Uterine smooth muscle cell (primary cell): ENCODE data around the gene WIPI1. TPM values are rescaled to one million over a fixed set of nuclear protein-coding genes. Genes with fewer than 3 reads are reported as not detected.

Experiments used
- total RNA-seq: library from RNA; depleted of rRNA; stranded (reverse); fragments of >200 nt; gene quantifications from 2 replicates; pipeline ENCODE4 v1.2.3, GENCODE V29; 2014

The WIPI1 gene
- 95.3 and 186 TPM in 2 replicates for total RNA-seq

GRCh38 chr17:68457168-68457538, at the start of gene WIPI1:
TSS of gene WIPI1 (minus strand) at chr17:68457496. CDS start at chr17:68457421, 75 bp downstream.

Other genes with a start within 250 kb of the WIPI1 start
- 70.5 and 82.1 TPM in 2 replicates for gene AMZ2, start 209.5 kb downstream of the WIPI1 start, total RNA-seq
- gene SLC16A6, start 166.4 kb downstream of the WIPI1 start, total RNA-seq: 3.1 and 10.6 TPM in 2 replicates
- 2.4 and 3.0 TPM in 2 replicates for gene ARSG, start 166.0 kb downstream of the WIPI1 start, total RNA-seq
- gene PRKAR1A, start 54.9 kb upstream of the WIPI1 start, total RNA-seq: 461 and 491 TPM in 2 replicates
- 12.2 and 26.7 TPM in 2 replicates for gene FAM20A, start 143.9 kb upstream of the WIPI1 start, total RNA-seq